Activated CD8-positive, alpha-beta memory T cell treated with anti-CD3 and anti-CD28 coated beads, Interleukin-2, amount 50 U/mL, for 48 hours (primary cell): Measurements from ENCODE around the gene KCNJ18.
A peak's percentile ranks its signal among the peaks of the same experiment; 100 is the strongest.
"Not testable (repeated sequence)": the region's sequence is repeated elsewhere in the genome, so short reads cannot be mapped to it uniquely, and the experiment has no call there.

Experiments used
- DNase-seq: peaks from one replicate; pipeline ENCODE4 v3.0.0-alpha.2; 2020

KCNJ18 gene

GRCh38 chr17:21691883-21692703 lies at the start of gene KCNJ18:
KCNJ18 (plus strand) TSS chr17:21692523; CDS start chr17:21702787, 10,264 bp downstream.
- DNase-seq: not testable (repeated sequence)

- DNase-seq: not testable (repeated sequence)
Measured at GRCh38 chr17:21648125-21648524, 44.2 kb upstream of the KCNJ18 start.

GRCh38 chr17:21650043-21650442 lies 42.3 kb upstream of the KCNJ18 start:
- not testable (repeated sequence) for DNase-seq

GRCh38 chr17:21652049-21652448 lies 40.3 kb upstream of the KCNJ18 start:
- DNase-seq: not testable (repeated sequence)

- DNase-seq: not testable (repeated sequence)
Measured at GRCh38 chr17:21653211-21653610, 39.1 kb upstream of the KCNJ18 start.

GRCh38 chr17:21656518-21657309 lies 35.6 kb upstream of the KCNJ18 start:
- not testable (repeated sequence) for DNase-seq

- DNase-seq: not testable (repeated sequence)
Measured at GRCh38 chr17:21659635-21660034, 32.7 kb upstream of the KCNJ18 start.

GRCh38 chr17:21661455-21661854 lies 30.9 kb upstream of the KCNJ18 start:
- DNase-seq: not testable (repeated sequence)

- not testable (repeated sequence) for DNase-seq
Measured at GRCh38 chr17:21663166-21663565, 29.2 kb upstream of the KCNJ18 start.

GRCh38 chr17:21663614-21664474 lies 28.5 kb upstream of the KCNJ18 start:
- not testable (repeated sequence) for DNase-seq

- DNase-seq: not testable (repeated sequence)
Measured at GRCh38 chr17:21665171-21665570, 27.2 kb upstream of the KCNJ18 start.

- DNase-seq: not testable (repeated sequence)
Measured at GRCh38 chr17:21665935-21666493, 26.3 kb upstream of the KCNJ18 start.

GRCh38 chr17:21666711-21667412 lies 25.5 kb upstream of the KCNJ18 start:
- DNase-seq: peak; percentile 30

GRCh38 chr17:21667413-21668117 lies 24.8 kb upstream of the KCNJ18 start:
- DNase-seq: peak; percentile 44

- not testable (repeated sequence) for DNase-seq
Measured at GRCh38 chr17:21668118-21668488, 24.2 kb upstream of the KCNJ18 start.

GRCh38 chr17:21668746-21669508 lies 23.4 kb upstream of the KCNJ18 start:
- peak; percentile 29 for DNase-seq

GRCh38 chr17:21669616-21670360 lies 22.5 kb upstream of the KCNJ18 start:
- peak; percentile 40 for DNase-seq

GRCh38 chr17:21670361-21671155 lies 21.8 kb upstream of the KCNJ18 start:
- peak; percentile 26 for DNase-seq

GRCh38 chr17:21671437-21671836 lies 20.9 kb upstream of the KCNJ18 start:
- not testable (repeated sequence) for DNase-seq
